PC-3 (cell line): Measurements from ENCODE around the gene PREB. TPM values are rescaled to one million over a fixed set of nuclear protein-coding genes. Genes with fewer than 3 reads are reported as not detected.

Experiments used
- ATAC-seq: fragments of 200-7000 bp; cut with Tn5 transposase; 2 replicates; pipeline ENCODE4 v1.9.1; 2020; ENCODE audit warnings: mild to moderate bottlenecking, moderate library complexity
- BruUV-seq: library from RNA; stranded (reverse); fragments of 400-500 nt; replicated peaks from 2 replicates; lab custom pipeline; 2021; lab: Mats Ljungman, UMichigan
- CTCF ChIA-PET: fragments of 300-600 bp; sonication (Branson Sonifier 250); formaldehyde crosslinking; loops from one replicate; lab custom pipeline; 2022; ENCODE audit warnings: antibody characterized with exemption; lab: Charles Lee
- POLR2A ChIA-PET: fragments of 300-600 bp; sonication (Branson Sonifier 250); formaldehyde crosslinking; loops from one replicate; lab custom pipeline; 2022; ENCODE audit warnings: antibody characterized with exemption; ENCODE audit not compliant: unreplicated experiment; lab: Charles Lee
- DNase-seq: peaks from one replicate; pipeline ENCODE4 v3.0.0-alpha.2; 2015
- H2AFZ ChIP-seq: fragments of 300-600 bp; sonication (generic); 2 replicates; pipeline ENCODE4 v1.6.0; 2016; ENCODE audit warnings: antibody characterized with exemption, low read length
- H3F3A ChIP-seq: fragments of 300-600 bp; sonication (generic); one replicate; pipeline ENCODE4 v1.6.0; 2017; ENCODE audit warnings: antibody characterized with exemption, low read length, control low read depth, mild to moderate bottlenecking; ENCODE audit not compliant: unreplicated experiment
- H3K27ac ChIP-seq: fragments of 300-600 bp; sonication (generic); 2 replicates; pipeline ENCODE4 v1.5.1; 2016; ENCODE audit warnings: mild to moderate bottlenecking, low read length
- H3K27me3 ChIP-seq: fragments of 300-600 bp; sonication (generic); 2 replicates; pipeline ENCODE4 v1.6.1; 2016; ENCODE audit warnings: low read length, mixed read lengths
- H3K36me3 ChIP-seq: fragments of 300-600 bp; sonication (generic); 2 replicates; pipeline ENCODE4 v1.6.1; 2016; ENCODE audit warnings: low read depth, mixed run types, low read length, mixed read lengths
- H3K4me1 ChIP-seq: fragments of 300-600 bp; sonication (generic); 2 replicates; pipeline ENCODE4 v1.5.1; 2016; ENCODE audit warnings: low read length; ENCODE audit not compliant: insufficient read depth
- H3K4me2 ChIP-seq: fragments of 300-600 bp; sonication (generic); 2 replicates; pipeline ENCODE4 v1.6.0; 2016; ENCODE audit warnings: low read length
- H3K4me3 ChIP-seq: fragments of 300-600 bp; sonication (generic); 2 replicates; pipeline ENCODE4 v1.5.1; 2016; ENCODE audit warnings: mild to moderate bottlenecking, low read length, mixed read lengths
- H3K79me2 ChIP-seq: fragments of 300-600 bp; sonication (generic); 2 replicates; pipeline ENCODE4 v1.6.1; 2017; ENCODE audit warnings: low read length, mixed read lengths
- H3K9ac ChIP-seq: fragments of 300-600 bp; sonication (generic); 2 replicates; pipeline ENCODE4 v1.6.0; 2016; ENCODE audit warnings: mild to moderate bottlenecking, low read length
- H3K9me2 ChIP-seq: fragments of 300-600 bp; sonication (generic); replicated peaks from 2 replicates; pipeline ENCODE4 v1.6.1; 2016; ENCODE audit warnings: mixed run types, low read length, mixed read lengths
- H3K9me3 ChIP-seq: fragments of 300-600 bp; sonication (generic); 2 replicates; pipeline ENCODE4 v1.6.1; 2016; ENCODE audit warnings: low read length, mixed read lengths
- H4K20me1 ChIP-seq: fragments of 300-600 bp; sonication (generic); 2 replicates; pipeline ENCODE4 v1.6.1; 2016; ENCODE audit warnings: low read length, mixed read lengths
- CTCF ChIP-seq: fragments of 300-600 bp; sonication (generic); conservative IDR thresholded peaks from 2 replicates; pipeline ENCODE4 v1.5.1; 2017; ENCODE audit warnings: antibody characterized with exemption, low read depth, mild to moderate bottlenecking, low read length
- EZH2 ChIP-seq: fragments of 300-600 bp; sonication (generic); IDR thresholded peaks from one replicate; pipeline ENCODE4 v1.6.1; 2017; ENCODE audit warnings: antibody characterized with exemption, mild to moderate bottlenecking, low read length; ENCODE audit not compliant: unreplicated experiment
- EZH2phosphoT487 ChIP-seq: fragments of 300-600 bp; sonication (generic); IDR thresholded peaks from 2 replicates; pipeline ENCODE4 v1.6.1; 2018; ENCODE audit warnings: mild to moderate bottlenecking, antibody characterized with exemption, low read length, borderline replicate concordance
- intact Hi-C: fragments of 100-400 bp; cut with micrococcal nuclease; formaldehyde crosslinking; loops from 2 replicates; pipeline ENCODE4 v1.9.0; 2023
- total RNA-seq: library from RNA; depleted of rRNA; stranded (reverse); fragments of >200 nt; gene quantifications from 2 replicates; pipeline ENCODE4 v1.2.3, GENCODE V29; 2014

Gene PREB
- total RNA-seq, 1 experiment from 2014 or later, result 85.6 TPM

DNA sequence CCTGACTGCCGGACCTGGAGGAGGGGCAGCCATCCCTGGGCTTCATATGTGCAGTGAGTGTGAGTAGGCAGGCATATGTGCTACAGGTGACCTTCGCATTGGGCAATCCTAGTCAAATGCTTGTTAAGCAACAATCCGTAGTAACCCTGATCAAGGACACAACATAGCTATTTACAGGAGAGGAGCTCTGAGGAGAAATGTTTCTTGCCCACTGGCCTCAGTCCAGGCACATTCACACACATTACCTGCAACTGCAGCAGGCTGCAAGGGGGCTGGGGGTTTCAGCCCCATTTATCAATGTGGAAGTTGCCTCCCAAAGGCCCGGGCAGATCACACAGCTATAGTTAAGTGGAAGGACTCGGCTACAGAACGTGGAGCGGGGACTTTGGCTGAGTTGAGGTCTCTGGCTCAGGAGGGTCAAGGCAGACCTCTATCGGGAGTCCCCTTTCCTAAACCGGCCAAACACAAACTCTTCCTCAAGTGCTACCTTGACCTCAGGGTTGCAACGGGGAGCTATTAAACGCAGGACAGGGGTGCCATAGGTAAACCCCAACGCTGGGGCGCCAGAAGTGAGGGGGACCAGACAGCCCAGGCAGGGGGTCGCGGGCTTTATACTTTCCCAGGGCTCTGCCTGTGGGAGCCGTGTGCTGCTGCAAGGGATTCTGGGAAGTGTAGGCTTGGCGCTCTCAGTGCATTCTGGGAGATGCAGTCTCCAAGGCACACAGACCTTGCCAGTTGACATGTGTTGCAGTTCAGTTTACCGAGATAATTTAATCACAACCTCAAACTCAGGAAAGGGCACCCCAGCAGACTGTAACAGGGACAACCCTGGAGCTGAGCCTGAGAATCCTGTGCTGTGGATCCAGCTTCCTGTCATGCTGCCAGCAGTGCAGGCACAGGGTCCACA, 38.4 kb downstream of the PREB start:
- no peaks in the 10 kb centered on the region for H3K9me3 ChIP-seq
- no TSS peak for BruUV-seq

GRCh38 chr2:27095427-27095744, 39.0 kb downstream of the PREB start:
- ATAC-seq (no peak), DNase-seq (no peak)
- no peaks in the 10 kb centered on the region for H3K36me3 ChIP-seq
- no TSS peak for BruUV-seq
- H3K4me2 ChIP-seq, result no peak overlapping the region
- no peak overlapping the region for H3K9ac ChIP-seq
- no peak overlapping the region for H3K27ac ChIP-seq
- intact Hi-C loops, result no loop called here
- no peaks in the 10 kb centered on the region for H3K79me2 ChIP-seq
- H3K9me3 ChIP-seq, result no peaks in the 10 kb centered on the region
- no peaks in the 10 kb centered on the region for H3K4me1 ChIP-seq
- TF ChIP-seq EZH2, result no peak
- TF ChIP-seq EZH2phosphoT487, result no peak
- TF ChIP-seq CTCF, result no peak
- no peaks in the 10 kb centered on the region for H3F3A ChIP-seq
- no peaks in the 10 kb centered on the region for H3K9me2 ChIP-seq
- H4K20me1 ChIP-seq, result no peaks in the 10 kb centered on the region
- ChIA-PET CTCF (no interaction called here), POLR2A (no interaction called here)
- no peak overlapping the region for H2AFZ ChIP-seq
- no peak overlapping the region for H3K4me3 ChIP-seq
- no peaks in the 10 kb centered on the region for H3K27me3 ChIP-seq

More for the DNA sequence above, 38.4 kb downstream of the PREB start:
- TF ChIP-seq EZH2, result no peak
- no peak for TF ChIP-seq EZH2phosphoT487
- TF ChIP-seq CTCF, result no peak
- peak; percentile 36; the same call in 1 of the 2 replicates for ATAC-seq
- no peaks in the 10 kb centered on the region for H3K27me3 ChIP-seq
- H3K9me2 ChIP-seq, result no peaks in the 10 kb centered on the region
- POLR2A ChIA-PET, result no interaction called here
- CTCF ChIA-PET, result interaction anchor here (2.1 kb wide), 1 partner anchor 95 kb away, joined by 7 read pairs; no protein-coding TSS in a partner anchor
- no peak overlapping the region for H3K27ac ChIP-seq
- no peaks in the 10 kb centered on the region for H3K36me3 ChIP-seq
- no peak overlapping the region for H3K9ac ChIP-seq
- intact Hi-C loops, result no loop called here
- no peaks in the 10 kb centered on the region for H4K20me1 ChIP-seq
- H3K4me3 ChIP-seq, result no peak overlapping the region
- H2AFZ ChIP-seq, result 0 out of 2 replicates have a peak overlapping the region, but pooled peaks have one; percentile 36
- H3F3A ChIP-seq, result no peaks in the 10 kb centered on the region
- H3K79me2 ChIP-seq, result no peaks in the 10 kb centered on the region
- DNase-seq, result peak; percentile 23
- H3K4me2 ChIP-seq, result no peak overlapping the region
- no peaks in the 10 kb centered on the region for H3K4me1 ChIP-seq

DNA sequence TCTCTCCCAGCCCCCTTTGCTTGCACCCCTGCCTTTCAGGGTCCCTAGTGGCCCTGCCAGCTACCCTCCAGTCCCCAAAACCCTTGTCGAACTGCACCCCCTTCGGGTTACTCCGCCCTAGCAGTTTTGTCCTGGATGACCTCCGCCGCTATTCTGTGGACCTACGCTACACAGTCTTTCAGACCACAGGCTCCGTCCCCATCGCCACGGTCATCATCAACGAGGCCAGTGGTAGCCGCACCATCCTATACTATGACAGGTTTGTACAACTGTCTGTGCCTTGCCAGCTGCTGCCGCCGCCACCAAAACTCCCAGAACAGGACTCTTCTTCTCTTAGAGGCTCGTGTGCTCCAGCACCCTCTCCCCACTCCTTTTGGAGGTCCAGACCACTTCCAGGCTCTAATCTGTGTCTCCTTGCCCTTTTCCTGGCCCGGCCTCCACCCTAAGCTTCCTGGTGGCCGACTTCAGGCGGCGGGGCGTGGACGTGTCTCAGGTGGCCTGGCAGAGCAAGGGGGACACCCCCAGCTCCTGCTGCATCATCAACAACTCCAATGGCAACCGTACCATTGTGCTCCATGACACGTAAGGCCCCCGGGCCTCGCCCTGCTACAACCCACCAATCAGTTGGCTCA, 40.0 kb downstream of the PREB start:
- ATAC-seq (no peak), DNase-seq (no peak)
- ChIA-PET CTCF (no interaction called here), POLR2A (no interaction called here)
- Histone ChIP-seq H4K20me1 (no peaks in the 10 kb centered on the region), H3K36me3 (no peaks in the 10 kb centered on the region), H3K9me2 (no peaks in the 10 kb centered on the region), H2AFZ (no peak overlapping the region), H3K4me1 (no peaks in the 10 kb centered on the region), H3K9me3 (no peaks in the 10 kb centered on the region), H3K9ac (no peak overlapping the region), H3K4me2 (no peak overlapping the region), H3K27ac (no peak overlapping the region), H3K4me3 (no peak overlapping the region), H3K79me2 (no peaks in the 10 kb centered on the region), H3F3A (no peaks in the 10 kb centered on the region), H3K27me3 (no peaks in the 10 kb centered on the region)
- TF ChIP-seq EZH2phosphoT487, result no peak
- intact Hi-C loops, result no loop called here
- no TSS peak for BruUV-seq
